Activated T-helper 1 cell treated with anti-CD3 and anti-CD28 coated beads, Interleukin-12 subunit alpha, Interleukin-12 subunit beta, Interleukin-2, Interleukin-4 antibody, amounts not matched to agents 30 ng/mL and 10 ng/mL and 1 ng/mL, durations not matched to agents 14 hours and 24 hours and 36 hours (primary cell): ENCODE results near the gene KCND1. TPM values are rescaled to one million over a fixed set of nuclear protein-coding genes. Genes with fewer than 3 reads are reported as not detected.
"Not testable (repeated sequence)": the region's sequence is repeated elsewhere in the genome, so short reads cannot be mapped to it uniquely, and the experiment has no call there.

Source experiments
- DNase-seq: peaks from one replicate; pipeline ENCODE4 v3.0.0; 2021; ENCODE audit warnings: low spot score
- H3K27ac Mint-ChIP-seq: one replicate; pipeline ENCODE4 v1.8.0; 2021; ENCODE audit warnings: mild to moderate bottlenecking, mixed read lengths
- H3K27me3 Mint-ChIP-seq: one replicate; pipeline ENCODE4 v1.8.0; 2022; ENCODE audit warnings: mild to moderate bottlenecking, moderate library complexity, mixed read lengths; ENCODE audit not compliant: insufficient read depth
- H3K36me3 Mint-ChIP-seq: one replicate; pipeline ENCODE4 v1.8.0; 2021; ENCODE audit warnings: low read depth, mixed read lengths
- H3K4me1 Mint-ChIP-seq: one replicate; pipeline ENCODE4 v1.8.0; 2021; ENCODE audit warnings: low read depth, mixed read lengths
- H3K4me3 Mint-ChIP-seq: one replicate; pipeline ENCODE4 v1.8.0; 2021; ENCODE audit warnings: mild to moderate bottlenecking, moderate library complexity, mixed read lengths
- H3K9me3 Mint-ChIP-seq: one replicate; pipeline ENCODE4 v1.8.0; 2021; ENCODE audit warnings: mixed read lengths
- intact Hi-C: fragments of 100-400 bp; cut with micrococcal nuclease; formaldehyde crosslinking; loops from one replicate; pipeline ENCODE4 v1.15.1; 2024
- total RNA-seq: library from RNA; stranded (reverse); gene quantifications from 2 replicates; pipeline ENCODE4 v1.2.3, GENCODE V29; 2022

KCND1 gene
- total RNA-seq, 1 donor from 2014 or later: 4.0 TPM

DNA sequence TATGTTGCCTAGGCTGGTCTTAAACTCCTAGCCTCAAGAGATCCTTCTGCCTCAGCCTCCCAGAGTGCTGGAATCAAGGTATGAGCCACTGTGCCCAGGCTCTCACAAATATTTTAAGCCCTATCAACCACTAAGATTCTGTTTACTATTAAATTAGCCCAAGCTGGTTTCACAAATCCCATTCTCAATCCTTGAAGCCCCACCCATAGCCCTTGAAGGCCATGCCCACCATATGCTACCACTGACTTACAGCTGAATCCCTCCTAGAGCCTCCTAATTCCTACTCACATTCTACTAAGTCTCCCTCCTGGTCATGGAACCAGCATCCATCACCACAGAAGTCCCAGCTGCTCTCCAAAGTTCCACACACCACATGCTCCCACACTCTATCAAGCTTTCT is 20.7 kb upstream of the KCND1 start:
- H3K9me3 Mint-ChIP-seq: no peaks in the 10 kb centered on the region
- peaks cover 46% of the 10 kb centered on the region for H3K36me3 Mint-ChIP-seq
- no peaks in the 10 kb centered on the region for H3K27me3 Mint-ChIP-seq
- no peak overlapping the region for H3K4me3 Mint-ChIP-seq
- no peak overlapping the region for H3K27ac Mint-ChIP-seq
- DNase-seq: no peak
- intact Hi-C loops: no loop called here
- H3K4me1 Mint-ChIP-seq: peaks cover 2% of the 10 kb centered on the region

DNA sequence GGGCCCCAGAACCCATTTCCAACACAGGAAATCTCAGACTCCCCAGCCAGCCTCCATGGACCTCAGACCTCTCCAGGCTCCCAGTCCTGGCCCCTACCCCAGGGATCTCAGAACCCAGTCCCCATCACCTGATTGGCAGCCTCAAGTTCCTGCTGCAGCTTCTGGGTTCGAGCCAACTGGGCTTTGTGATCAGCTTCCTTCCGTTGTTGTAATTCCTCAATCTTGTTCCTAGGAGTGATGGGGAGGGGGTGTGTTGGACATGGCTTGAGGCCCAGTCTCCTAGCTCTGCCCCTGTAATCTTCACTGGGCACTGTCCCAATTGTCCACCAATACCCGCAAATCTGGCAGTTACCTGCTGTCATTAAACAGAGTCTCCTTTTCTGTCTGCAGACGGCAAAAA is 17.8 kb upstream of the KCND1 start:
- Mint-ChIP-seq H3K4me3 (no peak overlapping the region), H3K4me1 (no peaks in the 10 kb centered on the region), H3K36me3 (peaks cover 30% of the 10 kb centered on the region), H3K27me3 (no peaks in the 10 kb centered on the region), H3K27ac (no peak overlapping the region), H3K9me3 (no peaks in the 10 kb centered on the region)
- intact Hi-C loops: no loop called here
- DNase-seq: no peak

DNA sequence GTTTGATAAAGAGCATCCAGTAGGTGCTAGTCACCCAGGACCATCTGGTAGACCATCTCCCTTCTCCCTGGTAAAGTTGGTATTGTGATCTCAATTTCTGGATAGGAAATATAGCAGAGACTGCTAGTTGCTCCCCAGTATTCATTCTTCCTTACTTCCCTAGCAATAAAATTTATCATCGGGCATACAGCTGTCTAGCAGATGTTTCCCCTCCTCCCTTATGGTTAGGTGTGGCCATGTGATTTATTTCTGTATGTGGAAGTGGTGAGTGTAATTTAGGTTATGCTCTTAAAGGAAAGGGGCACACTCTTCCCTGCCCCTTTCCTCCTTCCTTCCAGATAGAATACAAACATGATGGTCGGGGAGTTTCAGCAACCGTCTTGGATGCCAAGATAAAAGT is 12.3 kb upstream of the KCND1 start:
- DNase-seq: no peak
- Mint-ChIP-seq H3K36me3 (peaks cover 27% of the 10 kb centered on the region), H3K4me1 (no peaks in the 10 kb centered on the region), H3K4me3 (no peak overlapping the region), H3K9me3 (no peaks in the 10 kb centered on the region), H3K27me3 (no peaks in the 10 kb centered on the region), H3K27ac (no peak overlapping the region)
- intact Hi-C loops: no loop called here

DNA sequence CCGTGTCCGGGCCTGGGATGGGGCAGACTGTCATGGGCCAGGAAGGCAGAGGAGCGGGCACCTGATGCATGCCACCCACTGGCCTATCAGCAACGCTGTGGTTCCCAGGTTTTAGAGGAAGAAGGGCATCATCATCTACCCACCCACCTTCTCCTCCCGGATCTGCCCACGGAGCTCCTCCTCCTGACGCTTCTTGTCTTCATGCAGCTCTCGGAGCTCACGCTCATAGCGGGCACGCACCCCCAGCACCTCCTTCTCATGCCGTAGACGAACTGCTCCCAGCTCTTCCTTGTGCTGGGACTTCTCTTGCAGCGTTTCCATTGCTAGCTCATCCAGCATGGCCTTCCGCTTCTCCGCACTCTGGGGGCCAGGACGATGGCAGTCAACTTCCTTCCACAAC is 11.4 kb upstream of the KCND1 start:
- no peaks in the 10 kb centered on the region for H3K27me3 Mint-ChIP-seq
- no peak for DNase-seq
- H3K4me3 Mint-ChIP-seq: no peak overlapping the region
- H3K9me3 Mint-ChIP-seq: no peaks in the 10 kb centered on the region
- intact Hi-C loops: no loop called here
- H3K27ac Mint-ChIP-seq: no peak overlapping the region
- H3K4me1 Mint-ChIP-seq: no peaks in the 10 kb centered on the region
- peaks cover 26% of the 10 kb centered on the region for H3K36me3 Mint-ChIP-seq

DNA sequence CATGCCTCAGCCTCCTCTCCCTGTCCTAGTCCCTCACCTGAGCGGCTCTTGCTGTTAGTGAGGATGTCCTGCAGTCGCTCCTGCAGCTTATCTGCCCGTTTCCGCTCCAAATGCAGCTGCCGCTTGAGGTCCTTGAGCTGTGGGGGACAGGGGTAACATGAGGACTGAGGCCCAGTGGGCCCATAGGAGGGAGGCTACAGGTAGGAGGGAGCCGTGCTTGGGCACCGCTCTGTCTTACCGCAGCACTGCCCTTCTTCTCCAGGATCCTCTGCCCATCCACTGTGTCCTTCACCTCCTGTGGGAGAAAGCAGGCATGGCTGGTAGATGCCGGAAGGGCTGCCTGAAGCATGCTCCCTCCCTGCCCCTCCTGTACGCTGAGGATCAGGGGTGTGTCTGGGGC is 9.5 kb upstream of the KCND1 start:
- peaks cover 31% of the 10 kb centered on the region for H3K36me3 Mint-ChIP-seq
- no peaks in the 10 kb centered on the region for H3K27me3 Mint-ChIP-seq
- H3K27ac Mint-ChIP-seq: no peak overlapping the region
- DNase-seq: no peak
- intact Hi-C loops: no loop called here
- no peak overlapping the region for H3K4me3 Mint-ChIP-seq
- H3K4me1 Mint-ChIP-seq: no peaks in the 10 kb centered on the region
- no peaks in the 10 kb centered on the region for H3K9me3 Mint-ChIP-seq

DNA sequence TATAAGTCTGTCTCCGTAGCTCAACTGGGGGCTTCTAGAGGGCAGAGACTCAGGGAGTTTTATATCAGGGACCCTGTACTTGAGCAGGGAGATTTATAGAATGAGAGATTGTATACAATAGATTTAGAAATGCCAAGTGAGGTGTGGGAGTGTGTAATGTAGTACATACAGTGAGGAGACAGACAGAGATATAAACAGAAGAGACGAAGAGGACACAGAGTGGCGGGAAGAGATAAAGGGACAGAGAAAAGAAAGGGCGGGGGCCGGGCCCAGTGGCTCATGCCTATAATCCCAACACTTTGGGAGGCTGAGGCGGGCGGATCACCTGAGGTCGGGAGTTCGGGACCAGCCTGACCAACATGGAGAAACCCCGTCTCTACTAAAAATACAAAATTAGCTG is 8.7 kb upstream of the KCND1 start:
- H3K36me3 Mint-ChIP-seq: peaks cover 32% of the 10 kb centered on the region
- intact Hi-C loops, H3K27me3 Mint-ChIP-seq, H3K4me3 Mint-ChIP-seq, DNase-seq, H3K4me1 Mint-ChIP-seq, H3K27ac Mint-ChIP-seq, H3K9me3 Mint-ChIP-seq: not testable (repeated sequence)

DNA sequence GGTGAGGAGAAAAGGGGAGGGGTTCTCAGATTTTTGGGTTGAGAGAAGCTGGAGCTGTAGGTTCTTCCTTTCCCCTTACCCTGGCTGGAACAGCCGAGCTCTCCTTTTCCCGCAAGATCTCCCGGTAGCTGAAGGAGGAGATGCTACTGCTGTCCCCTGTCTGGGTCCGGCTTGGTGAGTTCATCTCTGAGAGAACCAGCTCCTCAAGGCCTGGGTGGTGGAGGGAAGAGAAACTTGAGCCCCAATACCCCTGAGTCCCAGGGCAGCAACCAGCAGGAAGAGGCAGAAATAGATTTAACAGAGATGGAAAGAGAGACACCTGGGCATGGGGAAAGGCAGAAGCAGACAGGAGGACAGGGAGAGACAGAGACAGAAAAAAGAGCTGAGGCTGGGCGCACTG is 6.6 kb upstream of the KCND1 start:
- Mint-ChIP-seq H3K27me3 (no peaks in the 10 kb centered on the region), H3K27ac (peak overlapping the region; percentile 40), H3K4me1 (peaks cover 7% of the 10 kb centered on the region), H3K4me3 (no peak overlapping the region), H3K9me3 (no peaks in the 10 kb centered on the region), H3K36me3 (peaks cover 27% of the 10 kb centered on the region)
- intact Hi-C loops: no loop called here
- no peak for DNase-seq

DNA sequence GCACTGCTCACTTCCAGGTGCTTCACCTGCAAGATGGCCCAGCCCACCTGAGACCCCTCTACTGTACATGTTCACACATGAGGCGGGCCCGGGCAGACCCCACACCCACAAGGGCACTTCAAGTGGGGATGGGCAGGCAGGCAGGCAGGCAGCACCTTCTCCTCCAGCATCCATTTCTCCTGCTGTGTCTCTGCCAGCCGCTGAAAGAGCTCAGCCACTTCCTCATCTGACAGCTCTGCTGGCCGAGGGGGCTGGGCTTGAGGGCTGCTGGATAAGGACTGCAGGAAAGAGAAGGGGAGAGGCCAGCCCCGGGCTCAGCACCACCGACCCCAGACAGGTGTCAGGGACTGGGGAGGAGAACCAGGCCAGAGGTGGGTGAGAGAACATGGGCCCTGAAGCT is 4.4 kb upstream of the KCND1 start:
- no peak overlapping the region for H3K27ac Mint-ChIP-seq
- no peak for DNase-seq

DNA sequence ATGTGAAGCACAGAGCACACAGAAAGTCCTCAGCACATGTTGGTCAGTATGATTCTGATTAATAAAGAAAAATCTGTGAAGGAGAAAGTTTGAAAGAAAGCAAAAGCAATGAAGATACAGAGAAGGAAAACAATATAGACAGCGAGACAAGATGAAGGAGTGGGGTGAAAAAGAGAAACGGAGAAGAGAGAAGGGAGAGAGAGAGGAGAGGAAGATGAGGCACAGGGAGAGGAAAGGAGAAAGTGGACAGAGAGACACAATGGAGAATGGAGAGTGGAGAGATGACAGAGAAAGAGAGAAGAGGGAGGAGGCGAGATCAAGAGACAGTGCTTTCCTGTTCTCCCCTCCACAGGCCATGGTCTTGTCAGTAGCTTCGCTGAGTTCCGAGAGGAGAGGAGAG is 3.9 kb upstream of the KCND1 start:
- H3K4me1 Mint-ChIP-seq: peaks cover 15% of the 10 kb centered on the region
- DNase-seq: no peak
- H3K36me3 Mint-ChIP-seq: peaks cover 27% of the 10 kb centered on the region
- intact Hi-C loops: no loop called here
- no peak overlapping the region for H3K4me3 Mint-ChIP-seq
- peak overlapping the region; percentile 20 for H3K27ac Mint-ChIP-seq
- no peaks in the 10 kb centered on the region for H3K9me3 Mint-ChIP-seq
- H3K27me3 Mint-ChIP-seq: no peaks in the 10 kb centered on the region

More for the DNA sequence above, 4.4 kb upstream of the KCND1 start:
- intact Hi-C loops: no loop called here
- Mint-ChIP-seq H3K36me3 (peaks cover 30% of the 10 kb centered on the region), H3K4me3 (no peak overlapping the region), H3K4me1 (peaks cover 15% of the 10 kb centered on the region), H3K9me3 (no peaks in the 10 kb centered on the region), H3K27me3 (no peaks in the 10 kb centered on the region)

DNA sequence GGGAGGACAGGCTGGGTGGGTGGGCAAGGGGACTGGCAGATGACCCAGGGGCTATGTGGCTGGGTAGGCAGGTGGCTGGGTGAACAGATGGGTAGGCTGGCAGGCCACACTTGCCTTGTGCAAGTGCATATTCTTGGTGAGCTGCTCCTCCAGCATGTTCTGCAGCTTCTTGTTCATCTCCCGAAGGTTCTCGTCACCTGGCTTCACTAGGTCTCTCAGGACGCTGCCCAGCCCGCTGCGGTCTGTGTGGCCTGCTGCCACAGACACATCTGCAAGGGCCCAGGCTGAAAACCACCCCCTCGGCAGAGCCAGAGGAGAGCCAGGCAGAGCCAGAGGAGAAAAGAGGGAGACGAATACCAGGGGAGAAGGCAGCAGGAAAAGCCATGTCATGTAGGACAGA is 3.4 kb upstream of the KCND1 start:
- H3K27ac Mint-ChIP-seq: no peak overlapping the region
- no peaks in the 10 kb centered on the region for H3K9me3 Mint-ChIP-seq
- DNase-seq: no peak
- peaks cover 24% of the 10 kb centered on the region for H3K36me3 Mint-ChIP-seq
- peaks cover 15% of the 10 kb centered on the region for H3K4me1 Mint-ChIP-seq
- no peak overlapping the region for H3K4me3 Mint-ChIP-seq
- H3K27me3 Mint-ChIP-seq: no peaks in the 10 kb centered on the region
- intact Hi-C loops: no loop called here

DNA sequence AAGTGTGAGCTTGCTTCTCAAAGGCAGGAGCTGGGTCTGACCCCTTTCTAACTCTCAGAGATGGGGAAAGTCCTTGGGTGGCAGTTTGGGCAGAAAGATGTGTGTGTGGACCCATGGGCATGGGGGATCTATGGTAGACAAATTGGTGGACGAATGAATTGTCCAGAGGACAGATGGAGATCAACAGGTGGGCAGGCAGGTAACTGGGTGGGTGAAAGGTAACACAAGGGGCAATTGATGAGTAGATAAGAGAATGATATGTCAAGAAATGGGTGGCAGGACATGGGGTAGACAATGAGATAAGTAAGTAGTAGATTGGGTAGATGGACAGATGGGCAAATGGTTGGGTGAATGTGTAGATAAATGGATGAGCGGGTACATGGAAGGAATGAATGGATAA is 2.9 kb upstream of the KCND1 start:
- no peak for DNase-seq
- intact Hi-C loops: loop anchor here (5.0 kb wide), 1 partner anchor 128 kb away; no protein-coding TSS in a partner anchor
- no peaks in the 10 kb centered on the region for H3K9me3 Mint-ChIP-seq
- H3K4me3 Mint-ChIP-seq: no peak overlapping the region
- H3K27ac Mint-ChIP-seq: no peak overlapping the region
- peaks cover 15% of the 10 kb centered on the region for H3K4me1 Mint-ChIP-seq
- H3K36me3 Mint-ChIP-seq: peaks cover 24% of the 10 kb centered on the region
- H3K27me3 Mint-ChIP-seq: no peaks in the 10 kb centered on the region

DNA sequence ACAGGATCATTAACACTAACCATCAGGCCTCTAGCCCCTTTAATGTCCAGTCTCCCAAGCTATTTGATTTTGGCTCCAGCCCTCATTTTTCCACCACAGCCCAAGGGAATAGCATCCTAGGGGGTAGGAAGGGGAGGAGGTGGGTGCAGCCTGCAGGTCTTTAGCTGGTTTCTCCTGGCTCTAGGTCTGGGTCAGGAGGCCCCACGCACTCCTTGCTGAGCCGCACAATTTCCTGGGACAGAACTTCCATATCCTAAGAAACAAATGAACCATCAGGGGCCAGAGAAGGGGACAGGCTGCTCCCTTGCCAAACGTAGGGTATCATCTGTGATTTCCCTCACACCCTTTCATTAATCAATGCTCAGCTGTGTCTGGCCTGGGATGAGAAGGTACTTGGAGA is 2.4 kb upstream of the KCND1 start:
- H3K9me3 Mint-ChIP-seq: no peaks in the 10 kb centered on the region
- peaks cover 24% of the 10 kb centered on the region for H3K36me3 Mint-ChIP-seq
- no peaks in the 10 kb centered on the region for H3K27me3 Mint-ChIP-seq
- no peak overlapping the region for H3K27ac Mint-ChIP-seq
- H3K4me3 Mint-ChIP-seq: no peak overlapping the region
- intact Hi-C loops: loop anchor here (5.0 kb wide), 1 partner anchor 128 kb away; no protein-coding TSS in a partner anchor
- no peak for DNase-seq
- H3K4me1 Mint-ChIP-seq: peaks cover 15% of the 10 kb centered on the region

DNA sequence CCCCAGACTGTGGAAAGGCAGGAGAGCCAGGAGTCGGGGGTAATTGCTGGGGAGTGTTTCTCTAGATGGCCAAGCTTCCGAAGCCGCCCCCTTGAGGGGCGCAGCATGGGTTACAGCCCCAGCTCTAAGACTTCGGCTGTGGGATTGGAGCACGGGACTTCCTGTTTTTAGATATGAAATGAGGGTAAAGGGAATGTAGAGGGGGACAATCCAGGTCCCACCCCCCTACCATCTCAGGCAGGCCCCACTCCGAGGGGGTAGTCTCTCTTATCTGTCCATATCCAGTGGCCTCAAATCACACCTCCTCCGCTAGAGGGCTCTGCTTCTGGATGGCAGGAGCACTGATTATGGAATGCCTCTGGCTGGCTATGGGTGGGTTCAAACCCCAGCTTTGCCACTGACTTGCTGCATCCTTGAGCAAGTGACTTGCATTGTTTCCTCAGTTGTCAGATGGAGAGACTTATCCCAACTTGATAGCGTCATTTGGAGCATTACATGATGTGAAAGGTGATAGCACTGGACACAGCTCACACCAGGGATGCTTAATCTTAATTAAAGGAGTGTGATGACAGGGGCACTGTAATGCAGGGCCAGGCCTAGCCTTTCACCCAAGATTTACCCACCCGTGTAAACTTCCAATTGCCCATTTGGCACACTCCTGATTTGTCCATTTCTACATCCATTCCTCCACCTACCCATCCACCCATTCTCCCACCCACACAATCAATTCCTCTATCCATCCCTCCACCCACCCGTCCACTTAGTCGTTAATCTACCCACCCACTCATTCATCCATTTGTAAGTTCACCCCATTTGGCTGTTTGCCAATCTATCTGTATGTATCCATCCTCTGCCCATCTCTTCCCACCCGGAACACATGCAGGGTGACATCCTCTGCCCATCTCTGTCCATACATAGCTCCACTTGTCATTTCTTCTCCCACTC is 848 bp upstream of the KCND1 start:
- no peaks in the 10 kb centered on the region for H3K9me3 Mint-ChIP-seq
- H3K4me1 Mint-ChIP-seq: peaks cover 15% of the 10 kb centered on the region
- intact Hi-C loops: loop anchor here (5.0 kb wide), 1 partner anchor 130 kb away; no protein-coding TSS in a partner anchor
- H3K36me3 Mint-ChIP-seq: peaks cover 16% of the 10 kb centered on the region
- DNase-seq: no peak
- no peaks in the 10 kb centered on the region for H3K27me3 Mint-ChIP-seq
- no peak overlapping the region for H3K27ac Mint-ChIP-seq
- H3K4me3 Mint-ChIP-seq: no peak overlapping the region
